Ovary (tissue), 9 donors: ENCODE measurements around the gene DCAF6. TPM values are rescaled to one million over a fixed set of nuclear protein-coding genes. Genes with fewer than 3 reads are reported as not detected.

ENCODE experiments used
- DNase-seq, 5 donors: peaks; one replicate each; pipeline ENCODE4 v3.0.0-alpha.2; 2019 to 2020
- H3K27ac ChIP-seq, 2 donors: fragments of 200-600 bp; one replicate each; pipeline versions ENCODE4 v1.5.1 to v1.8.0; 2019 to 2022
- H3K27me3 ChIP-seq: fragments of 200-600 bp; one replicate; pipeline ENCODE4 v1.8.0; 2022
- H3K36me3 ChIP-seq: fragments of 200-600 bp; sonication (generic); one replicate; pipeline ENCODE4 v1.5.1; 2019
- H3K4me1 ChIP-seq: one replicate; pipeline ENCODE4 v1.8.1; 2013; ENCODE audit warnings: mild to moderate bottlenecking, moderate library complexity; ENCODE audit not compliant: insufficient read depth
- H3K4me3 ChIP-seq: fragments of 200-600 bp; sonication (generic); one replicate; pipeline ENCODE4 v1.5.1; 2017
- H3K9me3 ChIP-seq, 2 donors: fragments of 200-600 bp in 1 of 2; sonication (generic) in 1 of 2; one replicate each; pipeline versions ENCODE4 v1.5.1 to v1.8.1; 2013 to 2019; ENCODE audit warnings: mild to moderate bottlenecking in 1 of 2, moderate library complexity in 1 of 2
- EP300 ChIP-seq: sonication (generic); formaldehyde crosslinking; IDR thresholded peaks from one replicate; pipeline ENCODE4 v1.6.1; 2017; ENCODE audit warnings: antibody characterized with exemption
- POLR2A ChIP-seq: fragments of 450-650 bp; IDR thresholded peaks from one replicate; pipeline ENCODE4 v1.6.1; 2017; ENCODE audit warnings: antibody characterized with exemption, mild to moderate bottlenecking, moderate library complexity
- WGBS, 3 donors: extraction: QIAGEN DNeasy Blood & Tissue Kit in 1 of 3; methylation state at CpG; one replicate each; pipeline versions ENCODE4 v1.1.5 to v1.1.7; 2013 to 2017; 5-methylcytosine and 5-hydroxymethylcytosine counted together
- intact Hi-C, 4 donors: fragments of 100-400 bp; cut with DNase I; formaldehyde crosslinking; loops; one replicate each; pipeline versions ENCODE4 v1.11.0 to v1.15.1; 2022 to 2023
- polyA plus RNA-seq, 2 donors: library from polyadenylated mRNA; stranded (reverse); fragments of 200-250 nt in 1 of 2; fragments of 350-450 nt in 1 of 2; fragmentation: Illumina TruSeq in 1 of 2; extraction: RNeasy Lipid Tissue Mini Kit (QIAGEN cat#74804) in 1 of 2; gene quantifications; one replicate each; pipeline ENCODE4 v1.2.3, GENCODE V29; 2013 to 2014
- total RNA-seq, 7 donors: library from RNA; depleted of rRNA in 2 of 7; stranded (reverse); fragments of >200 nt in 2 of 7; fragmentation: NEBNext Ultra II Directional in 3 of 7; extraction: Animal tissue kit (Norgen Biotek cat#: 25700) in 3 of 7; gene quantifications; one replicate each; pipeline versions ENCODE4 v1.1.0 to v1.2.4, GENCODE V29; 2016 to 2023
- TF ChIP-seq, protein P1 (sequence below), 3 donors: fragments of 450-650 bp in 2 of 3; fragments of 200-600 bp in 1 of 3; IDR thresholded peaks; one replicate each; pipeline versions ENCODE4 v1.5.1 to v1.8.0; 2016 to 2022; ENCODE audit warnings: antibody characterized with exemption in 3 of 3, mild to moderate bottlenecking in 1 of 3
- donor health status: DM: no; HTN: no; CAD: no; lungs with moderate emphysema.
- donor health status: DM: no; HTN: no; CAD: no.
- donor health status: Bipolar disorder and iron deficiency.
- donor health status: DM: yes; HTN: yes; CAD: no.
- donor health status: DM: no; HTN: no; CAD: no.
- donor health status: DM: yes; HTN: yes; CAD: no.

Gene DCAF6
- total and polyA plus RNA-seq, 9 donors: 32.1 to 65.9 (median 44.4) TPM

DNA sequence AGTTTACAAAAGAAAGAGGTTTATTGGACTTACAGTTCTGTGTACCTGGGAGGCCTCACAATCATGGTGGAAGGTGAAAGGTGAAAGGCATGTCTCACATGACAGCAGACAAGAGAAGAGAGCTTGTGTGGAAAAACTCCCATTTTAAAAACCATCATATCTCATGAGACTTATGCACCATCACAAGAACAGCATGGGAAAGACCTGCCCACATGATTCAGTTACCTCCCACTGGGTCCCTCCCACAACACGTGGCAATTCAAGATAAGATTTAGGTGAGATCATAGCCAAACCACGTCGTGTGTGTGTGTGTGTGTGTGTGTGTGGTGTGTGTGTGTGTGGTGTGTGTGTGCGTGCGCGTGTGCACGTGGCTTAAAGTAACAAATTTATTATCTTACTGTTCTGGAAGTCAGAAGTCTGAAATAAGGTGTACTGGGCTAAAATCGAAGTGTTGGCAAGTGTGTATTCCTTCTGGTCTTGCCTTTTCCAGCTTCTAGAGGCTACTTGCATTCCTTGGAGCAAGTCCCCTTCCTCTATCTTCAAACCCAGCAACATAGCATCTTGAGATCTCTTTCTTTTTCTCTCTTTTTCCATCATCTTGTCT, 48.5 kb downstream of the DCAF6 start:
- DNase-seq: no peak
- Histone ChIP-seq H3K4me1 (peaks cover 2% of the 10 kb centered on the region), H3K27me3 (no peaks in the 10 kb centered on the region), H3K4me3 (no peak overlapping the region), H3K9me3 (no peaks in the 10 kb centered on the region), H3K27ac (no peak overlapping the region), H3K36me3 (no peaks in the 10 kb centered on the region)
- TF ChIP-seq EP300: no peak
- TF ChIP-seq, protein P1, sequence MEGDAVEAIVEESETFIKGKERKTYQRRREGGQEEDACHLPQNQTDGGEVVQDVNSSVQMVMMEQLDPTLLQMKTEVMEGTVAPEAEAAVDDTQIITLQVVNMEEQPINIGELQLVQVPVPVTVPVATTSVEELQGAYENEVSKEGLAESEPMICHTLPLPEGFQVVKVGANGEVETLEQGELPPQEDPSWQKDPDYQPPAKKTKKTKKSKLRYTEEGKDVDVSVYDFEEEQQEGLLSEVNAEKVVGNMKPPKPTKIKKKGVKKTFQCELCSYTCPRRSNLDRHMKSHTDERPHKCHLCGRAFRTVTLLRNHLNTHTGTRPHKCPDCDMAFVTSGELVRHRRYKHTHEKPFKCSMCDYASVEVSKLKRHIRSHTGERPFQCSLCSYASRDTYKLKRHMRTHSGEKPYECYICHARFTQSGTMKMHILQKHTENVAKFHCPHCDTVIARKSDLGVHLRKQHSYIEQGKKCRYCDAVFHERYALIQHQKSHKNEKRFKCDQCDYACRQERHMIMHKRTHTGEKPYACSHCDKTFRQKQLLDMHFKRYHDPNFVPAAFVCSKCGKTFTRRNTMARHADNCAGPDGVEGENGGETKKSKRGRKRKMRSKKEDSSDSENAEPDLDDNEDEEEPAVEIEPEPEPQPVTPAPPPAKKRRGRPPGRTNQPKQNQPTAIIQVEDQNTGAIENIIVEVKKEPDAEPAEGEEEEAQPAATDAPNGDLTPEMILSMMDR (IDR thresholded peaks at IDR 0.05): no peak
- no peak for TF ChIP-seq POLR2A
- intact Hi-C loops: no loop called here
- WGBS, 3 donors: 70 to 80% (median 80%) methylated on average over 8 of the region's 8 CpGs

DNA sequence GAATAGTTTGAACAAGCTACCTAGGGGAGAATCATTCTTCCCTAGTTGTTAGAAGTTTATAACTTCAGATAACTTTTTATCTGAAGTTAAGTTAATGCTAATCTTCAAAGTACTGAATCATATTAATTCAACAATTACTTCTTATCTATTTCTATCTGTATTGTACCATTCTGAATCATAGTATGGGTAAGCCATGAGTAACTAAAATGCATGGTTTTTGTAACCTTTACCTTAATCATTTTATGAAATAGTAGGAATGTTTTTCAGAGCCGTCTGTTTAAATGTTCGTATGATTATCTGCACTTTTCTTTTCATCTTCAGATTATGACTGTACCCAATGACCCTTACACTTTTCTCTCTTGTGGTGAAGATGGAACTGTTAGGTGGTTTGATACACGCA, 50.7 kb downstream of the DCAF6 start:
- Histone ChIP-seq H3K27ac (no peak overlapping the region), H3K4me1 (peaks cover 2% of the 10 kb centered on the region), H3K27me3 (no peaks in the 10 kb centered on the region), H3K9me3 (no peaks in the 10 kb centered on the region), H3K4me3 (no peak overlapping the region), H3K36me3 (no peaks in the 10 kb centered on the region)
- TF ChIP-seq POLR2A: no peak
- no peak for TF ChIP-seq EP300
- TF ChIP-seq, protein P1 (IDR thresholded peaks at IDR 0.05): no peak
- WGBS, 3 donors: 78 to 87% (median 80%) methylated on average over 3 of the region's 3 CpGs
- no peak for DNase-seq
- intact Hi-C loops: no loop called here

DNA sequence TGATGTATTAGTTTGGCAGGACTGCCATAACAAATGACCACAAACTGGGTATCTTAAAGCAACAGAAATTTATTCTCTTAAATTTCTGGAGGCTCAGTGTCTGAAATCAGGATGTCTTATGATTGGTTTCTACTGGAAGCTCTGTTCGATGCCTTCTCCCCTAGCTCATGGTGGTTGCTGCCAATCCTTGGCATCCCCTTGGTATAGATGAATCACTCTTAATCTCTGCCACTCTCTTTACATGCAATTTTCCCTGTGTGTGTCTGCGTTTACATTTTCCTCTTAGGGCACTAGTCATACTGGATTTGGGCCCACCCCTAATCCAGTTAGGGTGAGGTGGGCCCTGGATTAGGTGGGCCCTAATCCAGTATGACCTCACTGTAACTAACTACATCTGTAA, 55.1 kb downstream of the DCAF6 start:
- H3K9me3 ChIP-seq: no peaks in the 10 kb centered on the region
- H3K4me3 ChIP-seq: no peak overlapping the region
- intact Hi-C loops: no loop called here
- no peak overlapping the region for H3K27ac ChIP-seq
- H3K27me3 ChIP-seq: no peaks in the 10 kb centered on the region
- WGBS, 3 donors: 91 to 96% (median 92%) methylated on average over 2 of the region's 2 CpGs
- no peak for DNase-seq
- TF ChIP-seq POLR2A (no peak), EP300 (no peak)
- TF ChIP-seq, protein P1 (IDR thresholded peaks at IDR 0.05): no peak
- peaks cover under 1% of the 10 kb centered on the region for H3K4me1 ChIP-seq
- H3K36me3 ChIP-seq: no peaks in the 10 kb centered on the region

DNA sequence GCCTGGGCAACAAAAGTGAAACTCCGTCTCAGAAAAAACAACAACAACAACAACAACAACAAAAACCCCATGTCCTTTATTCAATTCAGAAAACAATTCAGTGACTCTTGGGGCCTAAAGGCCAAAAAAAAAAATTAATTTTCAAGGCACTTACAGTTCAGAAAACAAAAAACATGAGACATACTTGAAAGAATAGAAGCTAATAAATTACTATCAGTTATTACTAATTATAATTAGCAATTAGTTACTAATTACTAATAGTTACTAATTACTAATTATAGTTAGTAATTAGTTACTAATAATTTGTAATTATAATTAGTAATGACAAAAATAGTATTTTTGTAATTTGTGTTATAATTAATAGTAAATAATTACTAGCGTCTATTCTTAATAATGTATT, 57.2 kb downstream of the DCAF6 start:
- no peak for TF ChIP-seq EP300
- TF ChIP-seq, protein P1 (IDR thresholded peaks at IDR 0.05): no peak
- TF ChIP-seq POLR2A: no peak
- intact Hi-C loops: no loop called here
- Histone ChIP-seq H3K9me3 (no peaks in the 10 kb centered on the region), H3K4me1 (no peaks in the 10 kb centered on the region), H3K4me3 (no peak overlapping the region), H3K27ac (no peak overlapping the region), H3K27me3 (no peaks in the 10 kb centered on the region), H3K36me3 (no peaks in the 10 kb centered on the region)
- WGBS, 3 donors: 93 to 96% (median 96%) methylated on average over 2 of the region's 2 CpGs
- DNase-seq: no peak
